Measurements from ENCODE around the gene ZNF549. TPM values are rescaled to one million over a fixed set of nuclear protein-coding genes. Genes with fewer than 3 reads are reported as not detected.

Gene ZNF549
- total RNA-seq, 1 experiment from 2014 or later: 11.6 TPM

DNA sequence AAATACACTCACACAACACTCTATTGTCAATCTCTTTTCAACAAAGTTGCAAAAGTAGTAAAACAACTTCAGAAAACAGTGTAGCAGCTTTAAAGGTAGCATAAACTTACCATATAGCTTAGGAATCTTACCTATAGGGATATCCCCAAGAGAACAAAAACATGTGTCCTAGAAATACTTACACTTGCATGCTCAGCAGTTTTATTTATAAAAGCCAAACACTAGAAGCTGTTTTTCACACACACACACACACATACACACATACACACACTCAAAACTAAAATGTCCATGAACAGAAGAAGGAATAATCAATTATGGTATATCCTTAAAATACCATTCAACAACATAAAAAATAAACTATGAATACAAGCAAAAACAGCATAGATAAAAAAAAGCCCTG, 15.7 kb upstream of the ZNF549 start:
- H3K4me3 Mint-ChIP-seq: no peak overlapping the region

More for the DNA sequence above, 15.7 kb upstream of the ZNF549 start:
- H3K27me3 Mint-ChIP-seq (ENCODE audit: low read depth): no peaks in the 10 kb centered on the region; the same call in 1 of the 2 replicates
- no peak overlapping the region for H3K14ac ChIP-seq (ENCODE audit: insufficient read depth, low read length)
- peaks cover 36 to 66% (median 46%) of the 10 kb centered on the region in 3 experiments for H3K36me3 Mint-ChIP-seq (ENCODE audit: insufficient read depth in 1 of 3, low read depth in 3 of 3)
- no peak overlapping the region for H3K4me2 ChIP-seq (ENCODE audit: insufficient read depth, insufficient read length, low read length)
- no peak overlapping the region for H3K56ac ChIP-seq (ENCODE audit: insufficient read length, low read depth, low read length)
- H3K79me2 ChIP-seq (ENCODE audit: insufficient read depth, low read length): no peaks in the 10 kb centered on the region
- H4K20me1 ChIP-seq (ENCODE audit: control insufficient read depth, insufficient read depth, insufficient read length): no peaks in the 10 kb centered on the region
- H3K23ac ChIP-seq (ENCODE audit: insufficient read length, low read depth, low read length): no peak overlapping the region
- H3K9ac ChIP-seq (ENCODE audit: extremely low read depth, insufficient read length, low read length): no peak overlapping the region
- no peak overlapping the region for H2BK15ac ChIP-seq (ENCODE audit: low read depth, low read length)
- H2AFZ ChIP-seq (ENCODE audit: low read length): no peak overlapping the region
- no peaks in the 10 kb centered on the region for H3K27me3 ChIP-seq (ENCODE audit: insufficient read depth, low read length)
- H2BK12ac ChIP-seq (ENCODE audit: insufficient read length, low read depth, low read length): no peak overlapping the region
- H2BK120ac ChIP-seq (ENCODE audit: low read depth, low read length, poor library complexity, severe bottlenecking): no peak overlapping the region
- H4K91ac ChIP-seq (ENCODE audit: insufficient read length, low read depth, low read length): no peak overlapping the region
- no peaks in the 10 kb centered on the region for H3K4me1 ChIP-seq (ENCODE audit: insufficient read depth, low read length)
- TF ChIP-seq CTCF (conservative IDR thresholded peaks at IDR 0.05): no peak
- no peak overlapping the region for H2AK5ac ChIP-seq (ENCODE audit: insufficient read length, low read length)
- no peak overlapping the region for H3K18ac ChIP-seq (ENCODE audit: insufficient read length, low read depth, low read length)
- H4K8ac ChIP-seq (replicated peaks; ENCODE audit: insufficient read length, low read depth, low read length): no peak overlapping the region
- H2BK5ac ChIP-seq (ENCODE audit: insufficient read length, low read length): no peak overlapping the region
- H3K27ac ChIP-seq (ENCODE audit: insufficient read length, low read depth, low read length): no peak overlapping the region
- no peak overlapping the region for H2BK20ac ChIP-seq (ENCODE audit: low read depth, low read length, poor library complexity, severe bottlenecking)
- no peaks in the 10 kb centered on the region for H3K79me1 ChIP-seq (ENCODE audit: insufficient read depth, low read depth, low read length, poor library complexity, severe bottlenecking)
- H3K9me3 ChIP-seq (ENCODE audit: control insufficient read depth, low read depth, low read length): peaks cover 19% of the 10 kb centered on the region
- no peak overlapping the region for H3T11ph ChIP-seq (ENCODE audit: low read length)
- H3K9me3 Mint-ChIP-seq: peaks cover 68 to 75% of the 10 kb centered on the region in 2 experiments
- no peak overlapping the region for H3K27ac Mint-ChIP-seq
- H4K5ac ChIP-seq (ENCODE audit: insufficient read length, low read depth, low read length): no peak overlapping the region
- no peak for DNase-seq
- H3K4ac ChIP-seq (ENCODE audit: low read depth, low read length): no peak overlapping the region
- H3K4me1 Mint-ChIP-seq: no peaks in the 10 kb centered on the region
- no peaks in the 10 kb centered on the region for H3K23me2 ChIP-seq (ENCODE audit: insufficient read length, low read depth, low read length, poor library complexity, severe bottlenecking)

Data from H9 (cell line).